ENCODE measurements around the gene SULT1A2. TPM values are rescaled to one million over a fixed set of nuclear protein-coding genes. Genes with fewer than 3 reads are reported as not detected.
"Not testable (repeated sequence)": the region's sequence is repeated elsewhere in the genome, so short reads cannot be mapped to it uniquely, and the experiment has no call there.

The SULT1A2 gene
- total and polyA plus RNA-seq, 8 donors, result 0.18 to 2.4 (median 1.00) TPM; not detected in 2

- Histone ChIP-seq H3K4me1 (peaks cover 6 to 33% (median 23%) of the 10 kb centered on the region in 4 donors), H3K9me3 (peaks cover 0 to 6% (median 0%) of the 10 kb centered on the region in 4 donors), H3K4me3 (no peak overlapping the region), H3K27me3 (no peaks in the 10 kb centered on the region), H3K27ac (no peak overlapping the region), H3K36me3 (peaks cover 0 to 16% (median 4%) of the 10 kb centered on the region in 4 donors)
- WGBS, 5 donors, result 95 to 100% (median 98%) methylated on average over 4 of the region's 4 CpGs
- intact Hi-C loops (cut with DNase I; ENCODE audit: low total_unique reads), result no loop called here
- DNase-seq, result no peak
- no peak for TF ChIP-seq POLR2A (IDR thresholded peaks at IDR 0.05)
- TF ChIP-seq POLR2AphosphoS5 (IDR thresholded peaks at IDR 0.05), result no peak
- TF ChIP-seq EP300 (IDR thresholded peaks at IDR 0.05), result no peak
- TF ChIP-seq, protein P1, sequence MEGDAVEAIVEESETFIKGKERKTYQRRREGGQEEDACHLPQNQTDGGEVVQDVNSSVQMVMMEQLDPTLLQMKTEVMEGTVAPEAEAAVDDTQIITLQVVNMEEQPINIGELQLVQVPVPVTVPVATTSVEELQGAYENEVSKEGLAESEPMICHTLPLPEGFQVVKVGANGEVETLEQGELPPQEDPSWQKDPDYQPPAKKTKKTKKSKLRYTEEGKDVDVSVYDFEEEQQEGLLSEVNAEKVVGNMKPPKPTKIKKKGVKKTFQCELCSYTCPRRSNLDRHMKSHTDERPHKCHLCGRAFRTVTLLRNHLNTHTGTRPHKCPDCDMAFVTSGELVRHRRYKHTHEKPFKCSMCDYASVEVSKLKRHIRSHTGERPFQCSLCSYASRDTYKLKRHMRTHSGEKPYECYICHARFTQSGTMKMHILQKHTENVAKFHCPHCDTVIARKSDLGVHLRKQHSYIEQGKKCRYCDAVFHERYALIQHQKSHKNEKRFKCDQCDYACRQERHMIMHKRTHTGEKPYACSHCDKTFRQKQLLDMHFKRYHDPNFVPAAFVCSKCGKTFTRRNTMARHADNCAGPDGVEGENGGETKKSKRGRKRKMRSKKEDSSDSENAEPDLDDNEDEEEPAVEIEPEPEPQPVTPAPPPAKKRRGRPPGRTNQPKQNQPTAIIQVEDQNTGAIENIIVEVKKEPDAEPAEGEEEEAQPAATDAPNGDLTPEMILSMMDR (IDR thresholded peaks at IDR 0.05), result no peak
Measured at GRCh38 chr16:28569968-28570752, 26.7 kb downstream of the SULT1A2 start.

GRCh38 chr16:28569021-28569420 lies 27.8 kb downstream of the SULT1A2 start:
- 84 to 94% (median 93%) methylated on average over 5 of the region's 5 CpGs for WGBS, 5 donors
- Histone ChIP-seq H3K27me3 (no peaks in the 10 kb centered on the region), H3K4me1 (peaks cover 6 to 25% (median 19%) of the 10 kb centered on the region in 4 donors), H3K27ac (no peak overlapping the region), H3K4me3 (no peak overlapping the region), H3K9me3 (peaks cover 0 to 6% (median 0%) of the 10 kb centered on the region in 4 donors), H3K36me3 (peaks cover 0 to 17% (median 6%) of the 10 kb centered on the region in 4 donors)
- no peak for TF ChIP-seq POLR2A (IDR thresholded peaks at IDR 0.05)
- TF ChIP-seq, protein P1 (IDR thresholded peaks at IDR 0.05), result no peak
- no peak for TF ChIP-seq POLR2AphosphoS5 (IDR thresholded peaks at IDR 0.05)
- no peak for DNase-seq
- intact Hi-C loops (cut with DNase I; ENCODE audit: low total_unique reads), result no loop called here

DNA sequence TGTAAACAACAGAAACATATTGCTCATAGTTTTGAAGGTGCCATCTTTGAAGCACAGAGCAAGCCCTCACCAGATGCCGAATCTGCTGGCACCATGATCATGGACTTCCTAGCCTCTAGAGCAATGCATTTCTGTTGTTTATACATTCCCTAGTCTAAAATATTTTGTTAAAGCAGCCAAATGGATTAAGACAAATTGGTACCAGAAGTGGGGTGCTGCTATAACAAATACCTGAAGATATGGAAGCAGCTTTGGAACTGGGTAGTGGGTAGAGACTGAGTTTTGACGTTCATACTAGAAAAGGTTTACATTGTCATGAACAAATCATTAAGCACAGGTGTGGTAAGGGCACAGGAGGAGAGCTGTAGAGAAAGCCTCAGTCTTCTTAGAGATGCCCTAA lies 29.6 kb downstream of the SULT1A2 start:
- intact Hi-C loops (cut with DNase I; ENCODE audit: low total_unique reads), result no loop called here
- WGBS, 5 donors, result 92 to 100% (median 98%) methylated on average over 2 of the region's 2 CpGs
- Histone ChIP-seq H3K4me1 (peaks cover 0 to 11% (median 3%) of the 10 kb centered on the region in 4 donors), H3K9me3 (peaks cover 0 to 6% (median 0%) of the 10 kb centered on the region in 4 donors), H3K27ac (no peak overlapping the region), H3K4me3 (no peak overlapping the region), H3K36me3 (peaks cover 0 to 17% (median 6%) of the 10 kb centered on the region in 4 donors), H3K27me3 (no peaks in the 10 kb centered on the region)
- DNase-seq, result no peak
- TF ChIP-seq POLR2A (IDR thresholded peaks at IDR 0.05) (no peak), EP300 (IDR thresholded peaks at IDR 0.05) (no peak), POLR2AphosphoS5 (IDR thresholded peaks at IDR 0.05) (no peak)
- TF ChIP-seq, protein P1 (IDR thresholded peaks at IDR 0.05), result no peak

GRCh38 chr16:28566233-28566925 lies 30.5 kb downstream of the SULT1A2 start:
- Histone ChIP-seq H3K4me1 (peaks cover 0 to 12% (median 7%) of the 10 kb centered on the region in 4 donors), H3K36me3 (peaks cover 0 to 17% (median 6%) of the 10 kb centered on the region in 4 donors)
- WGBS, 5 donors, result 92 to 100% (median 98%) methylated on average over 4 of the region's 4 CpGs
- H3K27me3 ChIP-seq; DNase-seq; intact Hi-C loops (cut with DNase I; ENCODE audit: low total_unique reads); H3K27ac ChIP-seq; H3K4me3 ChIP-seq; H3K9me3 ChIP-seq: not testable (repeated sequence)
